Activated CD8-positive, alpha-beta T cell treated with anti-CD3 and anti-CD28 coated beads, Interleukin-2, amount 10 ng/mL, durations not matched to agents 7 days and 5 days (primary cell): ENCODE data around the gene CCIN. TPM values are rescaled to one million over a fixed set of nuclear protein-coding genes. Genes with fewer than 3 reads are reported as not detected.
"Not testable (repeated sequence)": the region's sequence is repeated elsewhere in the genome, so short reads cannot be mapped to it uniquely, and the experiment has no call there.

ENCODE experiments used
- ATAC-seq: fragments of 150-1000 bp; cut with Tn5 transposase; one replicate; pipeline ENCODE4 v1.10.0; 2021; ENCODE audit warnings: moderate library complexity
- CTCF ChIA-PET: fragments of 350-600 bp; sonication (Branson Sonifier 250); formaldehyde crosslinking; loops from one replicate; lab custom pipeline; 2021; ENCODE audit warnings: antibody characterized with exemption; lab: Charles Lee
- POLR2A ChIA-PET: fragments of 350-600 bp; sonication (Branson Sonifier 250); formaldehyde crosslinking; loops from one replicate; lab custom pipeline; 2021; ENCODE audit warnings: antibody characterized with exemption; lab: Charles Lee
- DNase-seq: peaks from one replicate; pipeline ENCODE4 v3.0.0-alpha.2; 2020
- H3K27ac Mint-ChIP-seq: one replicate; pipeline ENCODE4 v1.8.0; 2021; ENCODE audit warnings: mild to moderate bottlenecking, mixed read lengths
- H3K27me3 Mint-ChIP-seq: one replicate; pipeline ENCODE4 v1.8.0; 2021; ENCODE audit warnings: low read depth, mixed read lengths
- H3K36me3 Mint-ChIP-seq: one replicate; pipeline ENCODE4 v1.8.0; 2021; ENCODE audit warnings: low read depth, mixed read lengths
- H3K4me1 Mint-ChIP-seq: one replicate; pipeline ENCODE4 v1.8.0; 2021; ENCODE audit warnings: low read depth, mixed read lengths
- H3K4me3 Mint-ChIP-seq: one replicate; pipeline ENCODE4 v1.8.0; 2021; ENCODE audit warnings: mild to moderate bottlenecking, mixed read lengths
- H3K9me3 Mint-ChIP-seq: one replicate; pipeline ENCODE4 v1.8.0; 2022; ENCODE audit warnings: mixed read lengths; ENCODE audit not compliant: insufficient read depth
- total RNA-seq, 2 experiments: library from RNA; stranded (reverse); gene quantifications; one replicate each; pipeline ENCODE4 v1.2.3, GENCODE V29; 2021

CCIN gene
- total RNA-seq, 2 experiments from 2014 or later, result 0.13 to 0.32 TPM

- DNase-seq, H3K27ac Mint-ChIP-seq, H3K9me3 Mint-ChIP-seq, H3K4me3 Mint-ChIP-seq, POLR2A ChIA-PET, ATAC-seq, H3K27me3 Mint-ChIP-seq: not testable (repeated sequence)
- peaks cover 16% of the 10 kb centered on the region for H3K4me1 Mint-ChIP-seq
- CTCF ChIA-PET, result interaction anchor here (1.4 to 2.2 kb wide), 2 partner anchors 7 to 57 kb away, joined by 3 to 6 read pairs; no protein-coding TSS in a partner anchor
- H3K36me3 Mint-ChIP-seq, result peaks cover 56% of the 10 kb centered on the region
Measured at GRCh38 chr9:36160126-36160525, 9.1 kb upstream of the CCIN start.

GRCh38 chr9:36161187-36161586, 8.0 kb upstream of the CCIN start:
- Mint-ChIP-seq H3K27ac (peak overlapping the region; percentile 18), H3K4me3 (no peak overlapping the region), H3K9me3 (no peaks in the 10 kb centered on the region), H3K27me3 (no peaks in the 10 kb centered on the region), H3K36me3 (peaks cover 49% of the 10 kb centered on the region), H3K4me1 (peaks cover 20% of the 10 kb centered on the region)
- no peak for DNase-seq
- ChIA-PET CTCF (interaction anchor here (1.4 to 9.5 kb wide), 2 partner anchors 58 to 59 kb away, joined by 3 to 304 read pairs; no protein-coding TSS in a partner anchor), POLR2A (no interaction called here)
- ATAC-seq, result no peak

GRCh38 chr9:36162211-36162738, 6.9 kb upstream of the CCIN start:
- ATAC-seq (no peak), DNase-seq (no peak)
- peaks cover 43% of the 10 kb centered on the region for H3K36me3 Mint-ChIP-seq
- CTCF ChIA-PET, result interaction anchor here (9.5 kb wide), 1 partner anchor 60 kb away, joined by 304 read pairs; no protein-coding TSS in a partner anchor
- POLR2A ChIA-PET, result no interaction called here
- peaks cover 27% of the 10 kb centered on the region for H3K4me1 Mint-ChIP-seq
- no peak overlapping the region for H3K4me3 Mint-ChIP-seq
- H3K9me3 Mint-ChIP-seq, result no peaks in the 10 kb centered on the region
- peaks cover 2% of the 10 kb centered on the region for H3K27me3 Mint-ChIP-seq
- no peak overlapping the region for H3K27ac Mint-ChIP-seq

GRCh38 chr9:36163049-36163785, 6.0 kb upstream of the CCIN start:
- H3K27me3 Mint-ChIP-seq, result peaks cover 6% of the 10 kb centered on the region
- DNase-seq (no peak), ATAC-seq (no peak)
- peaks cover 35% of the 10 kb centered on the region for H3K36me3 Mint-ChIP-seq
- H3K27ac Mint-ChIP-seq, result no peak overlapping the region
- peaks cover 27% of the 10 kb centered on the region for H3K4me1 Mint-ChIP-seq
- no peak overlapping the region for H3K4me3 Mint-ChIP-seq
- ChIA-PET POLR2A (interaction anchor here (0.9 to 2.0 kb wide), 3 partner anchors 11 to 95 kb away, joined by 4 to 7 read pairs (median 4); partner anchors contain the start of gene GNE), CTCF (interaction anchor here (0.7 to 9.5 kb wide), 7 partner anchors 11 to 108 kb away, joined by 3 to 304 read pairs (median 4); no protein-coding TSS in a partner anchor)
- no peaks in the 10 kb centered on the region for H3K9me3 Mint-ChIP-seq

GRCh38 chr9:36163786-36164170, 5.4 kb upstream of the CCIN start:
- peaks cover 24% of the 10 kb centered on the region for H3K4me1 Mint-ChIP-seq
- H3K27ac Mint-ChIP-seq, result no peak overlapping the region
- no peak overlapping the region for H3K4me3 Mint-ChIP-seq
- DNase-seq (no peak), ATAC-seq (no peak)
- no peaks in the 10 kb centered on the region for H3K9me3 Mint-ChIP-seq
- peaks cover 9% of the 10 kb centered on the region for H3K27me3 Mint-ChIP-seq
- CTCF ChIA-PET, result interaction anchor here (0.7 to 9.5 kb wide), 12 partner anchors 11 to 140 kb away, joined by 3 to 304 read pairs (median 5); partner anchors contain the start of gene GLIPR2
- peaks cover 29% of the 10 kb centered on the region for H3K36me3 Mint-ChIP-seq
- POLR2A ChIA-PET, result interaction anchor here (0.9 to 2.0 kb wide), 3 partner anchors 12 to 95 kb away, joined by 4 to 7 read pairs (median 4); partner anchors contain the start of gene GNE

GRCh38 chr9:36164372-36164771, 4.8 kb upstream of the CCIN start:
- peaks cover 14% of the 10 kb centered on the region for H3K27me3 Mint-ChIP-seq
- H3K9me3 Mint-ChIP-seq, result no peaks in the 10 kb centered on the region
- DNase-seq, result no peak
- ATAC-seq, result no peak
- H3K36me3 Mint-ChIP-seq, result peaks cover 23% of the 10 kb centered on the region
- no peak overlapping the region for H3K4me3 Mint-ChIP-seq
- H3K27ac Mint-ChIP-seq, result no peak overlapping the region
- ChIA-PET POLR2A (interaction anchor here (1.0 to 2.0 kb wide), 4 partner anchors 12 to 62 kb away, joined by 3 to 7 read pairs (median 4); partner anchors contain the start of gene CLTA), CTCF (interaction anchor here (0.8 to 9.5 kb wide), 14 partner anchors 12 to 156 kb away, joined by 3 to 304 read pairs (median 6); partner anchors contain the start of genes CLTA and GLIPR2)
- H3K4me1 Mint-ChIP-seq, result peaks cover 23% of the 10 kb centered on the region

- ATAC-seq, result no peak
- no peak overlapping the region for H3K27ac Mint-ChIP-seq
- ChIA-PET POLR2A (interaction anchor here (1.0 to 2.0 kb wide), 4 partner anchors 13 to 62 kb away, joined by 3 to 7 read pairs (median 4); partner anchors contain the start of gene CLTA), CTCF (interaction anchor here (0.9 to 9.5 kb wide), 11 partner anchors 15 to 157 kb away, joined by 3 to 304 read pairs (median 8); partner anchors contain the start of genes CLTA and GLIPR2)
- peaks cover 14% of the 10 kb centered on the region for H3K27me3 Mint-ChIP-seq
- peaks cover 20% of the 10 kb centered on the region for H3K36me3 Mint-ChIP-seq
- no peak for DNase-seq
- peaks cover 22% of the 10 kb centered on the region for H3K4me1 Mint-ChIP-seq
- H3K4me3 Mint-ChIP-seq, result no peak overlapping the region
- H3K9me3 Mint-ChIP-seq, result no peaks in the 10 kb centered on the region
Measured at GRCh38 chr9:36164989-36165388, 4.2 kb upstream of the CCIN start.

- CTCF ChIA-PET, result interaction anchor here (0.6 to 9.5 kb wide), 21 partner anchors 15 to 176 kb away, joined by 3 to 304 read pairs (median 8); partner anchors contain the start of genes CLTA and GLIPR2
- no peak for ATAC-seq
- H3K36me3 Mint-ChIP-seq, result peaks cover 14% of the 10 kb centered on the region
Measured at GRCh38 chr9:36165826-36166167, 3.4 kb upstream of the CCIN start.

GRCh38 chr9:36166168-36166927, 2.8 kb upstream of the CCIN start:
- peak; percentile 98 for ATAC-seq
- Mint-ChIP-seq H3K4me1 (peaks cover 19% of the 10 kb centered on the region), H3K27ac (peak overlapping the region; percentile 69), H3K4me3 (peak overlapping the region; percentile 72), H3K36me3 (peaks cover 10% of the 10 kb centered on the region), H3K9me3 (no peaks in the 10 kb centered on the region), H3K27me3 (peaks cover 14% of the 10 kb centered on the region)
- DNase-seq, result peak; percentile 88
- CTCF ChIA-PET, result interaction anchor here (0.6 to 9.5 kb wide), 35 partner anchors 7 to 271 kb away, joined by 3 to 304 read pairs (median 5); partner anchors contain the start of genes CLTA, GLIPR2 and OR2S2
- POLR2A ChIA-PET, result interaction anchor here (1.0 to 1.4 kb wide), 2 partner anchors 17 to 30 kb away, joined by 3 to 6 read pairs; partner anchors contain the start of gene GLIPR2

More at GRCh38 chr9:36165826-36166167, 3.4 kb upstream of the CCIN start:
- POLR2A ChIA-PET, result interaction anchor here (1.4 kb wide), 1 partner anchor 29 kb away, joined by 6 read pairs; the partner anchor contains the start of gene GLIPR2
- no peak for DNase-seq
- peaks cover 14% of the 10 kb centered on the region for H3K27me3 Mint-ChIP-seq
- peaks cover 19% of the 10 kb centered on the region for H3K4me1 Mint-ChIP-seq
- peak overlapping the region; percentile 72 for H3K4me3 Mint-ChIP-seq
- no peak overlapping the region for H3K27ac Mint-ChIP-seq
- H3K9me3 Mint-ChIP-seq, result no peaks in the 10 kb centered on the region

- Mint-ChIP-seq H3K36me3 (no peaks in the 10 kb centered on the region), H3K27ac (no peak overlapping the region), H3K27me3 (peaks cover 14% of the 10 kb centered on the region), H3K4me1 (peaks cover 24% of the 10 kb centered on the region), H3K4me3 (no peak overlapping the region), H3K9me3 (no peaks in the 10 kb centered on the region)
- ChIA-PET POLR2A (interaction anchor here (2.0 kb wide), 1 partner anchor 21 kb away, joined by 8 read pairs; the partner anchor contains the start of gene CLTA), CTCF (interaction anchor here (1.3 to 9.5 kb wide), 4 partner anchors 18 to 160 kb away, joined by 3 to 304 read pairs (median 6); partner anchors contain the start of gene CLTA)
- DNase-seq (no peak), ATAC-seq (no peak)
Measured at GRCh38 chr9:36169708-36170107, 520 bp downstream of the CCIN start.
